Neural progenitor cell (in vitro differentiated cells): ENCODE results near the gene AADACL4. TPM values are rescaled to one million over a fixed set of nuclear protein-coding genes. Genes with fewer than 3 reads are reported as not detected.

Source experiments
- DNase-seq: peaks from one replicate; pipeline ENCODE4 v3.0.0-alpha.2; 2016; ENCODE audit warnings: low spot score
- H2AFZ ChIP-seq: fragments of 200-600 bp; sonication (generic); replicated peaks from 2 replicates; pipeline ENCODE4 v1.6.1; 2016; ENCODE audit warnings: antibody characterized with exemption
- H3F3A ChIP-seq: fragments of 200-600 bp; sonication (generic); 2 replicates; pipeline ENCODE4 v1.6.1; 2016; ENCODE audit warnings: antibody characterized with exemption, low read depth
- H3K27ac ChIP-seq: fragments of 200-600 bp; sonication (generic); 2 replicates; pipeline ENCODE4 v1.5.1; 2016; ENCODE audit warnings: mild to moderate bottlenecking
- H3K27me3 ChIP-seq: fragments of 200-600 bp; sonication (generic); 2 replicates; pipeline ENCODE4 v1.6.1; 2016; ENCODE audit warnings: mild to moderate bottlenecking, moderate library complexity
- H3K36me3 ChIP-seq: fragments of 200-600 bp; sonication (generic); 2 replicates; pipeline ENCODE4 v1.5.1; 2016
- H3K4me1 ChIP-seq: fragments of 200-600 bp; sonication (generic); 2 replicates; pipeline ENCODE4 v1.6.1; 2016; ENCODE audit warnings: mixed run types
- H3K4me2 ChIP-seq: fragments of 200-600 bp; sonication (generic); 2 replicates; pipeline ENCODE4 v1.6.1; 2016
- H3K4me3 ChIP-seq: fragments of 200-600 bp; sonication (generic); 2 replicates; pipeline ENCODE4 v1.5.1; 2016
- H3K79me2 ChIP-seq: fragments of 200-600 bp; sonication (generic); 2 replicates; pipeline ENCODE4 v1.6.1; 2016; ENCODE audit warnings: low read depth
- H3K9ac ChIP-seq: fragments of 200-600 bp; sonication (generic); 2 replicates; pipeline ENCODE4 v1.6.1; 2016
- H3K9me3 ChIP-seq: fragments of 200-600 bp; sonication (generic); 2 replicates; pipeline ENCODE4 v1.5.1; 2016; ENCODE audit warnings: low read depth
- H4K20me1 ChIP-seq: fragments of 200-600 bp; sonication (generic); 2 replicates; pipeline ENCODE4 v1.6.1; 2016; ENCODE audit warnings: low read depth
- H3K27ac Mint-ChIP-seq: 3 replicates; pipeline ENCODE4 v1.8.0; 2021; ENCODE audit warnings: mixed read lengths
- H3K27me3 Mint-ChIP-seq: 2 replicates; pipeline ENCODE4 v1.8.0; 2022; ENCODE audit warnings: low read depth, mild to moderate bottlenecking, inconsistent platforms, moderate library complexity, mixed read lengths; ENCODE audit not compliant: insufficient read depth
- H3K36me3 Mint-ChIP-seq: 3 replicates; pipeline ENCODE4 v1.8.0; 2021; ENCODE audit warnings: mixed read lengths
- H3K4me1 Mint-ChIP-seq: 3 replicates; pipeline ENCODE4 v1.8.0; 2021; ENCODE audit warnings: mixed read lengths
- H3K4me3 Mint-ChIP-seq: 3 replicates; pipeline ENCODE4 v1.8.0; 2021; ENCODE audit warnings: mild to moderate bottlenecking, moderate library complexity, mixed read lengths
- H3K9me3 Mint-ChIP-seq: 3 replicates; pipeline ENCODE4 v1.8.0; 2020; ENCODE audit warnings: mixed read lengths
- CTCF ChIP-seq: fragments of 200-600 bp; sonication (generic); IDR thresholded peaks from 2 replicates; pipeline ENCODE4 v1.5.1; 2017; ENCODE audit warnings: antibody characterized with exemption, mild to moderate bottlenecking
- EZH2 ChIP-seq: fragments of 200-600 bp; sonication (generic); IDR thresholded peaks from 2 replicates; pipeline ENCODE4 v1.6.1; 2017; ENCODE audit warnings: antibody characterized with exemption, mild to moderate bottlenecking, moderate library complexity
- EZH2phosphoT487 ChIP-seq: fragments of 200-600 bp; sonication (generic); IDR thresholded peaks from 2 replicates; pipeline ENCODE4 v1.6.1; 2017; ENCODE audit warnings: antibody characterized with exemption
- total RNA-seq: library from RNA; depleted of rRNA; stranded (reverse); fragments of >200 nt; gene quantifications from 2 replicates; pipeline ENCODE4 v1.2.3, GENCODE V29; 2015; ENCODE audit warnings: low replicate concordance

The AADACL4 gene
- total RNA-seq, 1 donor from 2014 or later = not detected

GRCh38 chr1:12648741-12649140 lies 4.9 kb downstream of the AADACL4 start:
- Histone ChIP-seq H3K4me3 (no peak overlapping the region), H3F3A (no peaks in the 10 kb centered on the region), H3K9ac (no peak overlapping the region), H2AFZ (no peak overlapping the region), H3K27ac (no peak overlapping the region), H3K4me2 (no peak overlapping the region), H3K27me3 (no peaks in the 10 kb centered on the region), H3K4me1 (no peaks in the 10 kb centered on the region), H3K36me3 (no peaks in the 10 kb centered on the region), H4K20me1 (no peaks in the 10 kb centered on the region), H3K9me3 (no peaks in the 10 kb centered on the region), H3K79me2 (no peaks in the 10 kb centered on the region)
- H3K36me3 Mint-ChIP-seq = no peaks in the 10 kb centered on the region
- no peak overlapping the region for H3K4me3 Mint-ChIP-seq
- no peaks in the 10 kb centered on the region for H3K4me1 Mint-ChIP-seq
- no peak overlapping the region for H3K27ac Mint-ChIP-seq
- H3K27me3 Mint-ChIP-seq = peaks cover 12% of the 10 kb centered on the region
- no peak for DNase-seq
- peaks cover 2% of the 10 kb centered on the region for H3K9me3 Mint-ChIP-seq
- TF ChIP-seq EZH2 = no peak
- TF ChIP-seq CTCF = no peak
- no peak for TF ChIP-seq EZH2phosphoT487

GRCh38 chr1:12649971-12650421 lies 6.1 kb downstream of the AADACL4 start:
- no peak for TF ChIP-seq EZH2phosphoT487
- no peak for TF ChIP-seq EZH2
- no peak for TF ChIP-seq CTCF
- H3K4me1 Mint-ChIP-seq = no peaks in the 10 kb centered on the region
- H3K4me3 Mint-ChIP-seq = no peak overlapping the region
- Histone ChIP-seq H3K79me2 (no peaks in the 10 kb centered on the region), H3K36me3 (no peaks in the 10 kb centered on the region), H3K27me3 (no peaks in the 10 kb centered on the region), H4K20me1 (no peaks in the 10 kb centered on the region), H3K9ac (no peak overlapping the region), H3F3A (no peaks in the 10 kb centered on the region), H3K4me3 (no peak overlapping the region), H3K9me3 (no peaks in the 10 kb centered on the region), H2AFZ (no peak overlapping the region), H3K4me2 (no peak overlapping the region), H3K4me1 (no peaks in the 10 kb centered on the region), H3K27ac (no peak overlapping the region)
- H3K27ac Mint-ChIP-seq = no peak overlapping the region
- no peaks in the 10 kb centered on the region for H3K36me3 Mint-ChIP-seq
- peaks cover 12% of the 10 kb centered on the region for H3K27me3 Mint-ChIP-seq
- DNase-seq = no peak
- peaks cover 2% of the 10 kb centered on the region for H3K9me3 Mint-ChIP-seq

GRCh38 chr1:12654004-12654567 lies 10.2 kb downstream of the AADACL4 start:
- Histone ChIP-seq H3K9me3 (no peaks in the 10 kb centered on the region), H3F3A (no peaks in the 10 kb centered on the region), H3K4me2 (no peak overlapping the region), H3K27ac (no peak overlapping the region), H3K36me3 (no peaks in the 10 kb centered on the region), H4K20me1 (no peaks in the 10 kb centered on the region), H2AFZ (peak overlapping the region; percentile 68), H3K79me2 (no peaks in the 10 kb centered on the region), H3K9ac (no peak overlapping the region), H3K4me1 (no peaks in the 10 kb centered on the region), H3K4me3 (no peak overlapping the region), H3K27me3 (no peaks in the 10 kb centered on the region)
- Mint-ChIP-seq H3K36me3 (no peaks in the 10 kb centered on the region), H3K4me3 (no peak overlapping the region), H3K9me3 (peaks cover 2% of the 10 kb centered on the region), H3K27ac (no peak overlapping the region), H3K27me3 (peaks cover 10% of the 10 kb centered on the region), H3K4me1 (peaks cover 4% of the 10 kb centered on the region)
- no peak for DNase-seq
- no peak for TF ChIP-seq CTCF
- no peak for TF ChIP-seq EZH2
- no peak for TF ChIP-seq EZH2phosphoT487
